T-helper 2 cell (primary cell): ENCODE results near the gene ERGIC1.

ENCODE experiments used
- DNase-seq, 5 experiments: peaks; one replicate each; pipeline versions ENCODE4 v3.0.0 to v3.0.0-alpha.2; 2012 to 2022

Gene ERGIC1

GRCh38 chr5:172921906-172922305 lies 87.9 kb downstream of the ERGIC1 start:
- no peak for DNase-seq

GRCh38 chr5:172923539-172923938 lies 89.5 kb downstream of the ERGIC1 start:
- DNase-seq: no peak

GRCh38 chr5:172925336-172925948 lies 91.4 kb downstream of the ERGIC1 start:
- DNase-seq: no peak

GRCh38 chr5:172926008-172926523 lies 92.0 kb downstream of the ERGIC1 start:
- DNase-seq: no peak

- no peak for DNase-seq
Measured at GRCh38 chr5:172926796-172927195, 92.7 kb downstream of the ERGIC1 start.

- no peak for DNase-seq
Measured at GRCh38 chr5:172929371-172929838, 95.4 kb downstream of the ERGIC1 start.

GRCh38 chr5:172931001-172931536 lies 97.0 kb downstream of the ERGIC1 start:
- no peak for DNase-seq

GRCh38 chr5:172932313-172933017 lies 98.4 kb downstream of the ERGIC1 start:
- peak; percentile 52 to 66 (median 59) for DNase-seq

- no peak for DNase-seq
Measured at GRCh38 chr5:172933238-172933637, 99.2 kb downstream of the ERGIC1 start.

GRCh38 chr5:172935096-172935495 lies 101.0 kb downstream of the ERGIC1 start:
- no peak for DNase-seq

GRCh38 chr5:172936401-172936800 lies 102.3 kb downstream of the ERGIC1 start:
- no peak for DNase-seq

- no peak for DNase-seq
Measured at GRCh38 chr5:172939071-172939470, 105.0 kb downstream of the ERGIC1 start.

- no peak for DNase-seq
Measured at GRCh38 chr5:172939611-172940267, 105.7 kb downstream of the ERGIC1 start.

- no peak for DNase-seq
Measured at GRCh38 chr5:172940268-172941066, 106.4 kb downstream of the ERGIC1 start.

GRCh38 chr5:172941067-172941516 lies 107.0 kb downstream of the ERGIC1 start:
- DNase-seq: no peak

- DNase-seq: no peak
Measured at GRCh38 chr5:172942556-172942955, 108.5 kb downstream of the ERGIC1 start.

GRCh38 chr5:172943283-172943841 lies 109.3 kb downstream of the ERGIC1 start:
- no peak for DNase-seq

GRCh38 chr5:172943906-172944305 lies 109.9 kb downstream of the ERGIC1 start:
- DNase-seq: no peak

- no peak for DNase-seq
Measured at GRCh38 chr5:172944741-172945140, 110.7 kb downstream of the ERGIC1 start.

GRCh38 chr5:172945151-172945550 lies 111.1 kb downstream of the ERGIC1 start:
- DNase-seq: no peak

- DNase-seq: no peak
Measured at GRCh38 chr5:172946146-172946545, 112.1 kb downstream of the ERGIC1 start.

- no peak for DNase-seq
Measured at GRCh38 chr5:172949426-172949825, 115.4 kb downstream of the ERGIC1 start.
